HG02571 (cell line): Measurements from ENCODE around the gene FGF14.
"Not testable (repeated sequence)": the region's sequence is repeated elsewhere in the genome, so short reads cannot be mapped to it uniquely, and the experiment has no call there.

Experiments
- ATAC-seq: cut with Tn5 transposase; IDR thresholded peaks from one replicate; pipeline ENCODE4 v1.9.1; 2021; ENCODE audit warnings: mild to moderate bottlenecking, moderate library complexity; ENCODE audit not compliant: unreplicated experiment

FGF14 gene

DNA sequence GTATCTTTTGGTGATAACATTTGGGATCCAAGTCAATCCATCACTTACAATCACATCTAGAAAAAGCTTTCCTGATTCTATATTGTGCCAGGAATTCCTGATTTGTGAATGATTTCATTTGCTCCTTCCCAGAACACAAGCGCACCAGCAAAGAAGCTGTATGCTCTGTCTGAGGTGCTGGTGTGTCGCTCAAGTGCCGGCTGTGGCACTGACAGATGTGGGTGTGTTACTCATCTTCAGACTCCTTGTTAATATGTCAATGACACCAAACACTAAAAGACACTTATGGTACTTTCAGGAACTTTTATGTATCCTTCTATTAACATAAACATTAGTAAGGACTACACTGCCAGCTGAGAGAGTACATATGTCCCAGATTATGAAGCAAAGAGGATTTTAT lies 520.3 kb downstream of the FGF14 start:
- no peak for ATAC-seq

- no peak for ATAC-seq
These were observed 521.3 kb downstream of the FGF14 start for GRCh38 chr13:101880581-101880980.

DNA sequence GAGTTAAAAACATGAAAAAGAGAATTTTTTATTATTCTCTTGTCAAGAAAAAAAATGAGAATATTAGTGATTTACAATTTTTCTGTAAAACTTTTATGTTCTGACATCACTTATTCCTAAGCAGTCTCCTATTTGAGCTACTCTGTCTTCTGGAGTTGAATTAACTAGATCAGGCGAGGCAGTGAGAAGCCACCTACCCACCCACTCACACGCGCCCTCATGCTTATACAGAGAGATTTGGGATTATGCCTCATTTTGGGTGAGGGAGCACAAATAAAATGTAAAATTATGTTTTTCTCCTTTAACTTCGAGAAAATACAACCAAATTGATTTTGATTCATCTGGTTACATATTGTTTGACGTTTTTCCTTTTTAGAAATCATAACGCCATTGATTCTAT lies 524.9 kb downstream of the FGF14 start:
- no peak for ATAC-seq

GRCh38 chr13:101875717-101876393 lies 526.0 kb downstream of the FGF14 start:
- no peak for ATAC-seq

DNA sequence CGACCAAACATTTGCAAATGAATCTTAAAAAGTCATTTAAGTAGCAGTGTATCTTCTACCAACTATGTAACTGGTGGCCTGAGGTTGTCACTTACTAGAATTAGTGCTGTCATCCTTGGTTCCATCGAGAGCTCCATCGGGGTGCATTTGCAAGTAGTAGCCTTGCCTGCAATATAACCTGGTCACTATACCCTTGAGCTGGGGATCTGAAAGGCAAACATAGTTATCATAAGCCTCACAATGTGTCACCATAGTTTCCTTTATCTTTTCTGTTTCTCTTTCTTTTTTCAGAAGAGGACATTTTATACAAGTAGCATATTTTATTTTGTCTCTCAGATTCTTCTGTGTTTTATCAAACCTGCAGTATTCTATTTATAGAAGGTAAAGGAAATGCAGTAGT lies 526.8 kb downstream of the FGF14 start:
- no peak for ATAC-seq

DNA sequence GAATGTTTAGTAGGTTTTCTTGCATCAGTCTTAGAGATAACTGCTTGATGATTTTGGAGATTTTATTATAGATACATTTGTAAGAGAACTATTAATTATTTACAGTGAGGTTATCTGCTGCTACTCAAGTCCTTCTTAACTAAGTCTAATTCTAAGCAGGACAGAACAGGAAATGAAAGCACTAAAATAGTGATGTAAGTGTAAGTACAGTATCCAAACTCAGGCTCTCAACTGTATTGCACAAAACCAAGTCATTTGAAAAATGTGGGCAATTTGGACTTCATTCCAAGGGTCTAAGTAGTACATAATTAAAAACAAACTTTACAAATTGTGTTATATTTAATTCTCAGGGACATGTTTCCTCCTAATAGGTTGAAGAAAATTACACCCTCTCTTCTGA lies 532.3 kb downstream of the FGF14 start:
- no peak for ATAC-seq

DNA sequence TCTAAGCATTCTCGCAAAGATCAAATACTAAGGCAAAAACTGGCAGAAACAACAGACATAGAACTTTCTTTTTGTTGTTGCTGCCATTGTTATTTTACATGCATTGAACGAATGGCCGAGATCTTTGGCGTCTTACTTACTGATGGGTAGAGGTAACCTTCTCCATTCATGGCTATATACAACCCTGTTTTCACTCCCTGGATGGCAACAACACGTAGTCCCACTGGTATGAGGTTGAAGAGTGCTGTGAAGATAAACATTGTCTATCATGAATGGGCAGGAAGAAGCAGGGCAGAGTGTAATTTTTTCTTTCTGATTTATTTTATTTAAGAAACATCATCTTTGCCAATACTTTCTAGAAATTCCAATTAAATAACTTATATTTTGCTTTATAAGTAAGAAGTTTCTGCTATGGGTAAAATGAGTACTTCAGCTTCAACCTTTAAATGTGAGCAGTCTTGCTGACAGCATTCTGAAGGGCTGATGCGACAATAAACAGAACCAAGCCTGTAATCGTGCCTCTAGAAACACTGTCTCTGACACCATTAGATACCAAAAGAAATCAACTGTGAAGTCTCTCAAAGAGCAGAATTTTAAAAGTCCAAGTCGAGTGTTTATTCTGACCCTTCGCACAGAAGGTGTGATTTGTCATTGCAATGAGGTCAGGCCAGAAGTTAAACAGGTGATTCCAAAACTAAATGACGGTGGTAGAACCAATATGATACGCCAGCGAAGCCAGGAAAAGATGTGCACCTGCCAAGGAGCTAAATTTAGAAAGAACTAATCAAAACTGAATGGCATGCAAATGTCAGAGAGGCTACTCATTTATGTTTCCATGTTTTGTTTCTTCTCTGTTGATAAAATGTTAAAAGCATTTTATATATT lies 533.0 kb downstream of the FGF14 start:
- no peak for ATAC-seq

DNA sequence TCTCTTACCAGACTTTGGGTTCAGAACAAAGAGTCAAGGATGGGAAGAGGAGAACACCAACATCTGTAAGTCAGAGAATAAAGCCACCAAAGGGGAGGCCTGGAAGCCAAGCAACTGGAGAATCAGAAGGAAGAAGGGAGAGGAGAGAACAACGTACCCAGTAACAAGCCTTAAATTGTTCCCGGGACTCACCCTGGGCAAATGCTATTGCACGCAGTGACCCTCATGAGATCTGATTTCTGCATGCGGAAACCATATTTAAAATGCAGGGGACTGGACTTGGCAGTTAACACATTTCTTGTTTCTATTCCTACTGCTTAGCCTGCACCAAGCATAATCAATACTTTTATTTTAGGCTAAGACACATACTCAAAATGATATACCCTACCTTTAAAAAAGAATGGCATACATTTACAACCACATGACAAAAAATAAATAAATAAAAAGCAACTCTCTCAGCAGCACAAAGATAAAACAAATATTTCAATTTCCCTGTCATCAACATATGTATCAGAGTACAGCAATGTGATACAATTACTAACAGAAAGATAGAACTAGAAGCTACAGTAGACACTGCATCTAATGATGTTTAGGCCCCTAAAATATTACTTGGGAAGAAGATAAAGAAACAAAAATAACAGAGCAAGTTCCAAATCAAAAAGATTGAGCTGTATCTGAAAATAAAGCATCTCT lies 534.8 kb downstream of the FGF14 start:
- no peak for ATAC-seq

- ATAC-seq: no peak
These were observed 543.0 kb downstream of the FGF14 start for GRCh38 chr13:101858860-101859259.

GRCh38 chr13:101846701-101847100 lies 555.1 kb downstream of the FGF14 start:
- no peak for ATAC-seq

DNA sequence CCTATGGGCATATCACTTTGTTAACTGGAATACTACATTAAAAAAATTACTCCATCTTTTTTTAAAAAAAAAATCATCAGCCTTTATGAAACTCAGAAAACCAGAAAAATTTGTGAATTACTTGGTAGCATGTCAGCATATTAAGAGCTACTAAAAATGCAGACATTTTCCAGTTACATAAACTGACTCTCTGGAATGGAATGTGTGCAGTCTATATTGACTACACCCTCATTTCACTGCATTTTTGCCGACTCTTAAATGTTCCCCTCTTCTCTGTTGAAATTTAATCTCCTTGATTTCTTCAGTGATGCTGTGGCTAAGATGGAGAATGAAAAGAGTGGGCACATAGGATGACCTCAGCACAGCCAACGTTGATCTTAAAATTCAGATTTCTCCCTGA lies 555.6 kb downstream of the FGF14 start:
- ATAC-seq: no peak

DNA sequence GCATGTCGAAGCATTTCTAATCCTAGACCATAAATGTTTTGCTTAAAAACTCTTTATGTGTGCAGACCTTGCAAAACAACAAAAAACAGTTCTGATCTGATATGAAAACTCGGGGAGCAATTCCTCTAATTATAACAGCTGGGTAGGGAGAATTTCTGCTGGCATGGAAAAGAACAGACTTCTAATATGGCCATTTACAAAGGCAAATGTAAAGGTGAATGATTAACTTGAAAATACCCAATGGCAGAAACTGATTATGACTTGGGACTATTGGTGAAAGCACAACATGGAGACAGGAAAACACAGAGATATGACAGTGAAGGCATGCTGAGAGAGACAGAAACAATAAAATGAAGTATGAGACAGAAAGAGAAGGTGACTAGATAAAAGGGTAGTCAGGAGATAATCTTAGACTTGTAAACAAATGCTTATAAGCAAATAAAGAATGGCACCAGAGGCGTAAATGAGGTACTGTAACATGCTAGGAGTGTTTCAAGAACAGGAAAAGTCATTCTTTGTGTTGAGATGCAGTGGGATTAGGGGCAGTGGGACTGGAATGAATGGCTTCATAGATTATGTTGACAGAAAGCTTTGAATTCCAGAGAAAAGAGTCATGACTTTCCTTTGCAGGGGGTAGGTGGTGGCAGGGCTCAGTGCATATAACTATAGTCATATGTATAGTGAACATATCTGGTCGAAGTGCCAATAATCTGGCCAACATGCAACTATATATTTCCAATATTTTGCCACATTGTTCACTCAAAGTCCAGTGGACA lies 556.4 kb downstream of the FGF14 start:
- ATAC-seq: no peak

- no peak for ATAC-seq
These were observed 560.1 kb downstream of the FGF14 start for GRCh38 chr13:101841698-101842097.

- no peak for ATAC-seq
These were observed 563.5 kb downstream of the FGF14 start for GRCh38 chr13:101838323-101838722.

- ATAC-seq: not testable (repeated sequence)
These were observed 564.1 kb downstream of the FGF14 start for GRCh38 chr13:101837778-101838177.

GRCh38 chr13:101837288-101837687 lies 564.6 kb downstream of the FGF14 start:
- ATAC-seq: no peak

- ATAC-seq: no peak
These were observed 565.9 kb downstream of the FGF14 start for GRCh38 chr13:101835920-101836319.

GRCh38 chr13:101833671-101834070 lies 568.2 kb downstream of the FGF14 start:
- no peak for ATAC-seq

DNA sequence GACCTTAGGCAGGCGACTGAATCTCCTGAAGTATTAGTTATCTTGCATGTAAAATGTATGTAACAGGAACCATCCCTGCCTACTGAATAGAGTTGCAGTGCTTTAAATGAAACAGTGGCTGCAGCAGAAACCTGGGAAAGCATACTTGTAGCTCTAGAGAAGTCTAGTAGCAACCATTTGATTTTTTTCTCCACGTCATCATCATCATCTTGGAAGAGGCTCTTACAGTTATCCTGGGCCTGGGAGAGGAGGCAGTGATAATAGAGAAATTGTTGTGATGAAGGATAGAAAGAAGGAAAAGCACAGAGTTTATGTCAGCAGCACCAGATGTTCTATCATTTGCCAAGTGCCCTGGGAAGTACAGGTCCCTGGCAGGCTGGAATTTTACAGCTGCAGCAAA lies 571.8 kb downstream of the FGF14 start:
- no peak for ATAC-seq

DNA sequence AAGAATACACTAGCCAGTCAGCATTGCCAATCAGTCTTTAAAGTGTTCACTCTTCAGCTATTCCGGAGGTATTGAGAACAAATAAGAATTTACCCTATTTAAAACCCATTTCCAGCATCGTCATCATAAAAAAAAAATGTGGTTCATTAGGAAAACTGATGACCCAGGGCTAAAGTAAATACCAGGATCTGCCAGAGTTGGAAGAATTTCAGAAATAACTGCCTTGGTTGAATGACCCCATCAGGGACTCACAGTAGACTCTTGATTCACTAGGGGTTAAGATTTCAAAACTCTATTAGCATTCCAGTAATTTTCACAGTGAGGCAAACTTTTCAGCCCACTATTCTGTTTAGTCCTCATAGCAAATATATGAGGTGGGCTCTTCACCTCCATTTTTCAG lies 572.4 kb downstream of the FGF14 start:
- ATAC-seq: no peak

DNA sequence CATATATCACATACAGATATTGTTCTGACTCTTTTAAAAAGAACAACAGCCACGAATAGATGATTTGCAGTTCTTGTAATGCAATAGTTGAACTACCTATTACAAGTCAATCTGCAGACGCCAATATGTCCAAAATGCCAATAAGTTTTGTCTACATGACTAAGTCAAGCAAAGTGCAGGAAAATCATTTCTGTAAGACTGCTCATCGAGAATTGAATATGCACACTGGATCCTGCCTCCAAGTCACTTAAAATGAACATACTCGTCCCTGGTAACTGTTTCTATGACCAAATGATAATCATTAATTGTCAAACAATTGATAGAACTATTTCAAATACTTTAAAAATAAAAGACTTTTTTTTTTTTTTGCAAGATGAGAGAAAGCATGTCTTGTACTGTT lies 573.7 kb downstream of the FGF14 start:
- ATAC-seq: no peak
